Thymus (tissue), 14 donors: ENCODE data around the gene ZNF443. TPM values are rescaled to one million over a fixed set of nuclear protein-coding genes. Genes with fewer than 3 reads are reported as not detected.
"Not testable (repeated sequence)": the region's sequence is repeated elsewhere in the genome, so short reads cannot be mapped to it uniquely, and the experiment has no call there.

Experiments
- DNase-seq, 9 donors: peaks; one replicate each; pipeline ENCODE4 v3.0.0-alpha.2; 2013; ENCODE audit warnings: low spot score in 9 of 9, low read depth in 6 of 9, missing footprints in 1 of 9
- H3K27ac ChIP-seq, 2 donors: one replicate each; pipeline ENCODE4 v1.5.1; 2013; ENCODE audit warnings: control low read depth in 1 of 2, low read depth in 1 of 2, low read length in 1 of 2, mild to moderate bottlenecking in 1 of 2, moderate library complexity in 1 of 2
- H3K27me3 ChIP-seq, 2 donors: one replicate each; pipeline ENCODE4 v1.5.1; 2013; ENCODE audit warnings: low read length in 1 of 2; ENCODE audit not compliant: control insufficient read depth in 2 of 2, insufficient read depth in 1 of 2
- H3K36me3 ChIP-seq, 2 donors: one replicate each; pipeline ENCODE4 v1.5.1; 2013; ENCODE audit warnings: low read length in 1 of 2, mild to moderate bottlenecking in 1 of 2, moderate library complexity in 1 of 2; ENCODE audit not compliant: control insufficient read depth in 2 of 2, insufficient read depth in 2 of 2
- H3K4me1 ChIP-seq, 2 donors: one replicate each; pipeline ENCODE4 v1.5.1; 2013; ENCODE audit warnings: low read length in 2 of 2; ENCODE audit not compliant: control insufficient read depth in 2 of 2, insufficient read depth in 2 of 2
- H3K4me3 ChIP-seq, 2 donors: one replicate each; pipeline ENCODE4 v1.5.1; 2013; ENCODE audit warnings: low read length in 2 of 2, control low read depth in 1 of 2, mild to moderate bottlenecking in 1 of 2
- H3K9me3 ChIP-seq, 2 donors: one replicate each; pipeline ENCODE4 v1.5.1; 2013; ENCODE audit warnings: low read length in 1 of 2, mild to moderate bottlenecking in 1 of 2; ENCODE audit not compliant: control insufficient read depth in 2 of 2, insufficient read depth in 1 of 2
- WGBS: extraction: QIAGEN DNeasy Blood & Tissue Kit; methylation state at CpG from one replicate; pipeline ENCODE4 v1.1.7; 2013; 5-methylcytosine and 5-hydroxymethylcytosine counted together
- long read RNA-seq, 10 donors: transcript quantifications; one replicate each; lab custom pipeline, GENCODE V29; 2026
- polyA plus RNA-seq: library from polyadenylated mRNA; stranded (reverse); fragments of 200-250 nt; gene quantifications from one replicate; pipeline ENCODE4 v1.2.3, GENCODE V29; 2013
- total RNA-seq: library from RNA; stranded (reverse); fragments of 120-200 nt; gene quantifications from one replicate; pipeline ENCODE4 v1.2.4, GENCODE V29; 2013
- donor health status: healthy.

Gene ZNF443
- 9.5 TPM for total RNA-seq
- polyA plus RNA-seq, result 5.5 TPM
- long read RNA-seq, donor 1, result 0 reads
- long read RNA-seq, donor 2, transcript ZNF443-201 (4 exons, 2,663 nt), result major isoform, 6 of 6 reads
- long read RNA-seq, donor 2, partial matches to known transcripts, result 0 of 6 reads
- long read RNA-seq, donor 2, other reads (novel, unspliced or antisense), result 0 of 6 reads
- long read RNA-seq, donor 3, partial matches to known transcripts, result 0 of 4 reads
- long read RNA-seq, donor 3, other reads (novel, unspliced or antisense), result 0 of 4 reads
- long read RNA-seq, donor 4, partial matches to known transcripts, result 0 of 1 reads
- long read RNA-seq, donor 4, other reads (novel, unspliced or antisense), result 0 of 1 reads
- long read RNA-seq, donor 5, transcript ZNF443-201 (4 exons, 2,663 nt), result major isoform, 5 of 5 reads
- long read RNA-seq, donor 5, partial matches to known transcripts, result 0 of 5 reads
- long read RNA-seq, donor 5, other reads (novel, unspliced or antisense), result 0 of 5 reads
- long read RNA-seq, donor 6, partial matches to known transcripts, result 0 of 3 reads
- long read RNA-seq, donor 6, other reads (novel, unspliced or antisense), result 0 of 3 reads
- long read RNA-seq, donor 7, partial matches to known transcripts, result 0 of 1 reads
- long read RNA-seq, donor 7, other reads (novel, unspliced or antisense), result 0 of 1 reads
- long read RNA-seq, donor 8, partial matches to known transcripts, result 0 of 2 reads
- long read RNA-seq, donor 8, other reads (novel, unspliced or antisense), result 0 of 2 reads
- long read RNA-seq, donor 9, partial matches to known transcripts, result 0 of 2 reads
- long read RNA-seq, donor 9, other reads (novel, unspliced or antisense), result 0 of 2 reads
- long read RNA-seq, donor 10, partial matches to known transcripts, result 0 of 2 reads
- long read RNA-seq, donor 10, other reads (novel, unspliced or antisense), result 0 of 2 reads

DNA sequence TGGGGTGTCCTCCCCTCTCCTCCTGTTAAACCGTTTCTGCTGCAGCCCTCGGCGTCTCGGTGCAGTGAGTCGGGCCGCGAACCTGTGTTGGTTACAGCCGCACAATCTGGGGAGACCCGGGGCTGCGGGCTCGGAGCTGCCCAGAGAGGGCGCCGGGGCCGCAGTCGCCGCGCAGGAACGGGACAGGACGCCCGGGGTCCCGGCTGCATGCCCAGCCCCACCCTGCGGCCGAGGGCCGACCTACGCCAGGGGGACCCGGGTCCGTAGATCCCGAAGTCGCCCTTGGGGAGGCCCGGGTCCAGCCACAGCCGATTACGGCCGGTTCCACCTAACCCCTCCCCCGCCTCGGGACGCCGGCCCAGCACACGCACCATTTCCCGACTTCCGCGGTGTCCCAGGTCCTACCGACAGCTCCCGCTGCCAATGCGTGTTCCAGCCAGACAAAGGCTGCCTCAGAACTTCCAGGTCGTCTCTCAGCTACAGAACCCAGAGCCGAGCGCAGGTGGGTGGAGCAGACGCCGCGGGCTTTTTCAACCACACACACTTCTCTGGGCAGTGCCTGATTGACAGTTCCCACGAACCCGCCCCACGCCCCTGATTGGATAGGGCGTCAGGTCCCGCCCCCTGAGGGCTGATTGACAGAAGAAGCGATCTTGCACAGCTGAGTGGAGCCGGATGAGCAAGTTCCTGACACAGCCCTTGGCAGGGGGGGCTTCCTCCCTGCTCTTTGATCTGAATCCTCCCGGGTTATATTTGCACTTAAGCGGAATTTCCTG lies at the start of gene ZNF443:
ZNF443 (minus strand) TSS at position 481 of the 776 bp plus-strand sequence; CDS start at position 374, 107 bp downstream.
- no peaks in the 10 kb centered on the region for H3K36me3 ChIP-seq
- peaks cover 0 to 7% of the 10 kb centered on the region in 2 donors for H3K4me1 ChIP-seq
- WGBS, result under 1% methylated on average over 59 of the region's 59 CpGs
- peak within 1 kb of the TSS; percentile 64 to 75 for H3K27ac ChIP-seq
- no peaks in the 10 kb centered on the region for H3K27me3 ChIP-seq
- peaks cover 0 to 8% of the 10 kb centered on the region in 2 donors for H3K9me3 ChIP-seq
- H3K4me3 ChIP-seq, result peak within 1 kb of the TSS; percentile 60 to 72
- DNase-seq, result peak; percentile 93 to 99 (median 97)

DNA sequence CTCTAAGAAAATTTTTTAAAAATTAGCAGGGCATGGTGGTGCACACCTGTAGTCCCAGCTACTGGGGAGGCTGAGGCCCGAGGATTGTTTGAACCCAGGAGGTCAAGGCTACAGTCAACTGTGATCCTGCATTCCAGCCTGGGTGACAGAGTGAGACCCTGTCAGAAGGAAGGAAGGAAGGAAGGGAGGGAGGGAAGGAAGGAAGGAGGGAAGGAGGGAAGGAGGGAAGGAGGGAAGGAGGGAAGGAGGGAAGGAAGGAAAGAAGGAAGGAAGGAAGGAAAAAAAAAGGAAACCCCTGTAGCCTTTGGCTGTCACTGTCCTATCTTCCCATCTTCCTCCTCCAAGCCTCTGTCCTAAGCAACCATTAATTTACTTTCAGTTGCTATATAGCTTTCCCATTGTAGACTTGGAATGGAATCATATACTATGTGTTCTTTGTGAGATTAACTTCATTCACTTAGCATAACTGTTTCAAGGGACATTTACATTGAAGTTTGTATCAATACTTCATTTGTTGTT lies 45.5 kb upstream of the ZNF443 start:
- not testable (repeated sequence) for H3K36me3 ChIP-seq, H3K27me3 ChIP-seq, H3K27ac ChIP-seq, H3K4me3 ChIP-seq, H3K9me3 ChIP-seq, DNase-seq
- peaks cover 17 to 27% of the 10 kb centered on the region in 2 donors for H3K4me1 ChIP-seq
- 100% methylated on average over 1 of the region's 1 CpG for WGBS

DNA sequence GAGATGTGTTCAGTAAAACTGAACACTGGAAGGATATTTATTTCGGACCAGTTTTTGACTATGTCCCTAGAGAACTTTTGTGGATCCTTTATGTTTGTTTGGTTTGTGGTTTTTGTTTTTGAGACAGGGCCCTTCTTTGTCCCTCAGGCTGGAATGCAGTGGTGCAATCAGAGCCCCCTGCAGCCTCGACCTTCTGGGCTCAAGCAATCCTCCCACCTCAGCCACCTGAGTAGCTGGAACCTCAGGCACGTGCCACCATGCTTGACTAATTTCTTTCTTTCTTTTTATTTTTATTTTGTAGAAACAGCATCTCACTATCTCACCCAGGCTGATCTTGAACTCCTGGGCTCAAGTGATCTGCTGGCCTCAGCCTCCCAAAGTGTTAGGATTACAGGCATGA lies 44.8 kb upstream of the ZNF443 start:
- Histone ChIP-seq H3K4me1 (peaks cover 17 to 35% of the 10 kb centered on the region in 2 donors), H3K4me3 (no peak overlapping the region), H3K36me3 (no peaks in the 10 kb centered on the region), H3K9me3 (no peaks in the 10 kb centered on the region), H3K27me3 (no peaks in the 10 kb centered on the region), H3K27ac (no peak overlapping the region)
- DNase-seq, result no peak
- WGBS, result 93% methylated on average over 3 of the region's 3 CpGs

DNA sequence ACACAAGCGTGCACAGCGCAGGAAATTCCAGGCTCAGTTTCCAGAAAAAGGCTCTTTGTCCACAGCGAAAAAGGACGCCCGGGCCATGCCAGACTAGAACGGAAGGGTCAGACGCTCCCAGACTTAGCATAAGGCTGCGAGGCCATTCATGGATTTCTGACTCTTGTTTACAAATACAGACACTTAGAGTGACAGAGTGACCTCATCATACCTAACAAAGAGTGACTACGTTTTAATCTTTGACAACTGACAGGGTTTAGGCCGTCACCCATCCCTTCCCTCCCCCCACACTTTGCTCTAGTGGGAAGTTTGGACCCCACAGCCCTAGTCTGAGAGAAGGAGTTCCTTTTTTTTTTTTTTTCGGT lies 44.2 kb upstream of the ZNF443 start:
- H3K27me3 ChIP-seq, result no peaks in the 10 kb centered on the region
- H3K36me3 ChIP-seq, result no peaks in the 10 kb centered on the region
- peaks cover 17 to 35% of the 10 kb centered on the region in 2 donors for H3K4me1 ChIP-seq
- peak overlapping the region; percentile 46 to 53 for H3K27ac ChIP-seq
- H3K9me3 ChIP-seq, result no peaks in the 10 kb centered on the region
- 6% methylated on average over 11 of the region's 11 CpGs for WGBS
- DNase-seq, result no peak
- peak overlapping the region; percentile 79 to 98 for H3K4me3 ChIP-seq

DNA sequence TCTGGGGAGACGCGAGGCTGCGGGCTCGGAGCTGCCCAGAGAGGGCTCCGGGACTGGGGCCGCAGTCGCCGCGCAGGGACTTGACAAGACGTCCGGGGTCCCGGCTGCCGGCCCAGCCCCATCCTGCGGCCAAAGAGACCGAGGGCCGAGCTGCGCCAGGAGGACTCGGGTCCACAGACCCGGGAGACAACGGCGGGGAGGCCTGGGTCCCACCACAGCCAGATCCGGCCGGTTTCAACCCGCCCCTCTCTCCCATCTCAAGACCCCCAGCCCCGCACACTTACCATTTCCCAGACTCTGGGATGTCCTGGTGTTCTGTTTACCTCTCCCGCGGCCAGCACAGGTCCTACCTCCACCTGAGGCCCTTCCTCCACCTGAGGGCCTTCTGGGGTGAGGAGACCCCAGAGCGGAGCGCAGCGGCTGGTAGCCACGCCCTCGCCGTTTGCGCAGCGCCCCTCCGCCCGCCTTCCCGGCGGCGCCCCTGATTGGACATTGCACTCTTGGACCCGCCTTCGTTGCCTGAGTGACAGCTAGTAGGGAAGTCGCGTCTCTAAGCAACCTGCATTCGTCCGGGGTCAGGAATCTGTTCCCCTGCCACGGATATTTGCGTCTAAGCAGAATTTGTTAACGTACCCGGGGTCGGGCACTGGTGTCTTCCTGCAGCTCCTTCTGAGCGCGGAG lies 43.7 kb upstream of the ZNF443 start, which contains the start of gene ZNF709:
ZNF709 (minus strand) TSS at position 446 of the 681 bp plus-strand sequence; CDS start at position 287, 159 bp downstream.
- peak; percentile 84 to 96 (median 92) for DNase-seq
- Histone ChIP-seq H3K9me3 (no peaks in the 10 kb centered on the region), H3K36me3 (no peaks in the 10 kb centered on the region), H3K27me3 (no peaks in the 10 kb centered on the region), H3K4me3 (peak within 1 kb of the TSS; percentile 79 to 98), H3K4me1 (peaks cover 17 to 37% of the 10 kb centered on the region in 2 donors), H3K27ac (peak within 1 kb of the TSS; percentile 53 to 76)
- under 1% methylated on average over 53 of the region's 53 CpGs for WGBS

DNA sequence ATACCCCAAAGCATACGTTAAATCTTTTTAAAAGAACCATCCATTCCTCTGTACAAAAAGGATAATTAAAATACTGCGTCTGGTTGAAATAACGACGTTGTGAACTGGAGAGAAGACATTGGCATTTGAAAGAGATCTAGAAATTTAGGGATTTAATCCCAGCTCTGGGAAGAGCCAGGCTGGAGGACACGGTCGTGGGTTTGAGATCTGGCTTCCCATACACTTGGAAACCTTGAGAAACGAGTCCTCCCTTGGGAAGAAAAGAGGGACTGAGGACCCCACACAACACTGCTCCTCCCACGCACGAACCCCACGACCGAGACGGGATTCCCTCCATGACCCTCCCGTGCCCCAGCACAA lies 43.2 kb upstream of the ZNF443 start:
- Histone ChIP-seq H3K36me3 (no peaks in the 10 kb centered on the region), H3K4me3 (peak overlapping the region; percentile 79 to 98), H3K27me3 (no peaks in the 10 kb centered on the region), H3K27ac (peak overlapping the region; percentile 32 to 76), H3K9me3 (no peaks in the 10 kb centered on the region), H3K4me1 (peaks cover 17 to 42% of the 10 kb centered on the region in 2 donors)
- 3% methylated on average over 13 of the region's 13 CpGs for WGBS
- DNase-seq, result no peak

DNA sequence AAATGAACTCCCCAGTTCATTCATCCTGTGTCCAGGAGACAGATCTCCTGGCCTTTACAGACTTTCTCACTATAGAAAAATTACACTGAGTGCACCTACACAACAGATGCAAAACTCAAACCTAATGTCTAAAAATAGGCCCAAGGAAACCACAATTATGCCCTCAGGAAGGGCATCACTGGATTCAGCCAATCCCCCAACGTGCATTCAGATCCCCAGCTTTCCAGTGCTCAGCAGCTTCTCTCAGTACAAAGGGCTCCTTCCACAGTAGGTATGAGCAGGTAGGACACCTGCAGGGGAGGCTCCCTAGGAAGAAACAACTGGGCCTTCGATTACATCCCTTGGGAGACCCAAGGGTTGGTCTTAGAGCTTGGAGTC lies 41.7 kb upstream of the ZNF443 start:
- no peaks in the 10 kb centered on the region for H3K27me3 ChIP-seq
- H3K4me1 ChIP-seq, result peaks cover 24 to 56% of the 10 kb centered on the region in 2 donors
- H3K4me3 ChIP-seq, result no peak overlapping the region
- H3K27ac ChIP-seq, result peak overlapping the region in 1 of 2 donors; percentile 6
- peak in 1 of 9 donors; percentile 41 for DNase-seq
- WGBS, result 16% methylated on average over 2 of the region's 2 CpGs
- H3K9me3 ChIP-seq, result no peaks in the 10 kb centered on the region
- no peaks in the 10 kb centered on the region for H3K36me3 ChIP-seq
